Mucosa of descending colon (tissue), 3 donors: ENCODE data around the gene OSBPL2. TPM values are rescaled to one million over a fixed set of nuclear protein-coding genes. Genes with fewer than 3 reads are reported as not detected.

Experiments
- ATAC-seq: fragments of 200-7000 bp; cut with Tn5 transposase; one replicate; pipeline ENCODE4 v1.9.1; 2020; ENCODE audit warnings: mild to moderate bottlenecking, moderate library complexity
- DNase-seq, 3 donors: peaks; one replicate each; pipeline ENCODE4 v3.0.0-alpha.2; 2020
- H3K36me3 ChIP-seq: fragments of 200-600 bp; one replicate; pipeline ENCODE4 v1.8.0; 2021; ENCODE audit warnings: low read depth, mild to moderate bottlenecking
- H3K4me1 ChIP-seq: fragments of 200-600 bp; one replicate; pipeline ENCODE4 v1.8.0; 2021; ENCODE audit warnings: low read depth, mild to moderate bottlenecking
- H3K4me3 ChIP-seq: fragments of 200-600 bp; one replicate; pipeline ENCODE4 v1.8.0; 2021; ENCODE audit warnings: mild to moderate bottlenecking
- H3K9me3 ChIP-seq: fragments of 200-600 bp; one replicate; pipeline ENCODE4 v1.8.0; 2021; ENCODE audit warnings: mild to moderate bottlenecking
- intact Hi-C, 2 donors: fragments of 100-400 bp; cut with DNase I in 1 of 2; cut with micrococcal nuclease in 1 of 2; formaldehyde crosslinking; loops; one replicate each; pipeline versions ENCODE4 v1.11.0 to v1.11.1; 2022; cut with DNase I, micrococcal nuclease
- total RNA-seq, 3 donors: library from RNA; stranded (reverse); fragmentation: NEBNext Ultra II Directional in 2 of 3; extraction: Animal tissue kit (Norgen Biotek cat#: 25700) in 2 of 3; gene quantifications; one replicate each; pipeline versions ENCODE4 v1.2.1 to v1.2.4, GENCODE V29; 2021 to 2023
- TF ChIP-seq, protein P1 (sequence below): fragments of 200-600 bp; IDR thresholded peaks from one replicate; pipeline ENCODE4 v1.8.0; 2022; ENCODE audit warnings: antibody characterized with exemption, mild to moderate bottlenecking
- donor health status: DM: no; HTN: no; CAD: no; lungs with moderate emphysema.
- donor health status: DM: no; HTN: no; CAD: no.
- donor health status: DM: no; HTN: yes; CAD: no.

Gene OSBPL2
- total RNA-seq, 3 donors from 2014 or later: 87.0 to 111 (median 91.6) TPM

DNA sequence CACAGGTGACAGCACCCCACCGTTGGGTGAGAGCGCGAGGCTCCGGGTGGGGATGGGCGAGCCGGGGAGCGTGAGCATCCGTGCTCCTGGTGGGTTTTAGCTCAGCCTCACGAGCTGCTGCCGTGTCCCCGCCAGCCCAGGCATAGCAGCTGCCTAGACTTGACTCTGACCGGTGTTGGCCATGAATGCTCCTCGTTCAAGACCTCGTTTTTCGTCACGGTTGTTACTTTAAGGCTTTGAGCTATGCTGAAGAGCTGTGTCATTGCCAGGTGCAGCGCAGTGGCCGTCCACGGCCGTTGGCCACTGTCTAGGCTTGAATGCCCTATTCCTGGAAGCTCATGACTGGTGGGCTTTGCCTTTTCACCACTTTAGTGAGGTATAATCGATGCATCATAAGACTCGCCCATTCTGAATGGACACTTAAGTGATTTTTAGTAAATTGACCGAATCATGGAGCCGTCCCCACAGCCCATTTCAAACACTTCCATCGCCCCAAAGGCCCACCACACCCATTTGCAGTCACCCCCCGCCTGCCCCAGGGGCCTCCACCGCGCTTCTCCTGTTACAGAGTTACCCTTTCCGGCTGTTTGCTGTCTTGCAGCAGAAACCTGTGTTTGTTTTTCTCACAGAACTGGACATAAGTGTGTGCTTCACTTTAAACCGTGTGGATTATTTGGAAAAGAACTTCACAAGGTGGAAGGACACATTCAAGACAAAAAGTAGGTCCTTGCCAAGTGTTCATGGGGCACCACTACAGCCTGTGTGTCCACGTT, 43.0 kb downstream of the OSBPL2 start:
- no peak overlapping the region for H3K4me3 ChIP-seq
- ATAC-seq (no peak), DNase-seq (no peak)
- H3K9me3 ChIP-seq: no peaks in the 10 kb centered on the region
- intact Hi-C loops: no loop called here
- H3K4me1 ChIP-seq: no peaks in the 10 kb centered on the region
- TF ChIP-seq, protein P1, sequence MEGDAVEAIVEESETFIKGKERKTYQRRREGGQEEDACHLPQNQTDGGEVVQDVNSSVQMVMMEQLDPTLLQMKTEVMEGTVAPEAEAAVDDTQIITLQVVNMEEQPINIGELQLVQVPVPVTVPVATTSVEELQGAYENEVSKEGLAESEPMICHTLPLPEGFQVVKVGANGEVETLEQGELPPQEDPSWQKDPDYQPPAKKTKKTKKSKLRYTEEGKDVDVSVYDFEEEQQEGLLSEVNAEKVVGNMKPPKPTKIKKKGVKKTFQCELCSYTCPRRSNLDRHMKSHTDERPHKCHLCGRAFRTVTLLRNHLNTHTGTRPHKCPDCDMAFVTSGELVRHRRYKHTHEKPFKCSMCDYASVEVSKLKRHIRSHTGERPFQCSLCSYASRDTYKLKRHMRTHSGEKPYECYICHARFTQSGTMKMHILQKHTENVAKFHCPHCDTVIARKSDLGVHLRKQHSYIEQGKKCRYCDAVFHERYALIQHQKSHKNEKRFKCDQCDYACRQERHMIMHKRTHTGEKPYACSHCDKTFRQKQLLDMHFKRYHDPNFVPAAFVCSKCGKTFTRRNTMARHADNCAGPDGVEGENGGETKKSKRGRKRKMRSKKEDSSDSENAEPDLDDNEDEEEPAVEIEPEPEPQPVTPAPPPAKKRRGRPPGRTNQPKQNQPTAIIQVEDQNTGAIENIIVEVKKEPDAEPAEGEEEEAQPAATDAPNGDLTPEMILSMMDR: no peak
- peaks cover 26% of the 10 kb centered on the region for H3K36me3 ChIP-seq

DNA sequence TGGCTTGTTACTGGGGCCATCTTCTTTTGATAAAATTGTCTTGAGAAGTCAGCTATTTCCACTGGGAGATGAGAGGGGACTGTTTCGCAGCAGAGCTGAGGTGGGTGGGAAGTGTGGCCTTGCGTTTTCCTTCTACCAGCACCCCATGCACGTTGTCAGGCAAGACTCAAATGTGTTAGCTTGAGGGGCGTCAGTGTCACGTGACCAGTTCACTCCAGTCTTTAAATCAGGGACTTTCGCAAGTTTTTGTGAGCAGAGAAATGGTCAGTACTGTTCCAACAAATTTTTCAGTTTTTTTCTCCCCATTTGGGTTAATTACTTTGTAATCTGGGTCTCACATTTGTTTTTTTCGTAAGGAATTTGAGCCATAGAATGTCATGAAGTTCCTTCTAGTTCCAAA, 43.8 kb downstream of the OSBPL2 start:
- TF ChIP-seq, protein P1: no peak
- no peak for DNase-seq
- intact Hi-C loops: no loop called here
- H3K9me3 ChIP-seq: no peaks in the 10 kb centered on the region
- ATAC-seq: no peak
- no peak overlapping the region for H3K4me3 ChIP-seq
- no peaks in the 10 kb centered on the region for H3K4me1 ChIP-seq
- peaks cover 32% of the 10 kb centered on the region for H3K36me3 ChIP-seq

DNA sequence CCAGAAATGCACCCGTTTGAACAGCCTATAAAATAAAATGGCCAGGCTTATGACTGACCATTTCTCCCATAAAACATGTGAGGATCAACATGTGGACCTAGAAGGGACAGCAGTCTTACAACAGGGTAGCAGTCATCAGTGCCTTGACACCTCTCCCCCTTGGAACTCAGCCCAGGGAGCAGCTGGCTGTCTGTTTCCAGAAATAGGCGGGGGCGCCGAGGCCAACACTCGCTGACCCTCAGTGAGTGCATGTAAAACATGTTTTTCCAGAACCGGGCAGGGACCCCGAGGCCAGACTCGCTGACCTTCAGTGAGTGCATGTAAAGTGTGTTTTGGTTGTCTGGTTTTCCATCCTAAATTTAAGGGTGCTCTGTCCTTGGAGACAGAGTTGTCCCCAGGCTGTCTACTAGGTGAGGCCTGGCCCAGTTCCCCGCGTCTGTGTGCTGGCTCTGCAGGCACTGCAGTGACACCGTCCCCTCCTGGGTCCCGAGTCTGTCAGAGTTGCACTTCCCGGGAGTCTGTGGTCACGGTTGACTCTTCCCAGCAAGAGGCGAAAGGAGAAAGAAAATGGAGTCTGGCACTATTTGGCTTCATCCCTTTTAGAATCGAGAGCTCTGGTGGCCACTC, 44.7 kb downstream of the OSBPL2 start:
- no peak overlapping the region for H3K4me3 ChIP-seq
- intact Hi-C loops: no loop called here
- H3K9me3 ChIP-seq: no peaks in the 10 kb centered on the region
- peaks cover 32% of the 10 kb centered on the region for H3K36me3 ChIP-seq
- peak in 1 of 3 donors; percentile 35 for DNase-seq
- ATAC-seq: no peak
- no peaks in the 10 kb centered on the region for H3K4me1 ChIP-seq
- TF ChIP-seq, protein P1: no peak

DNA sequence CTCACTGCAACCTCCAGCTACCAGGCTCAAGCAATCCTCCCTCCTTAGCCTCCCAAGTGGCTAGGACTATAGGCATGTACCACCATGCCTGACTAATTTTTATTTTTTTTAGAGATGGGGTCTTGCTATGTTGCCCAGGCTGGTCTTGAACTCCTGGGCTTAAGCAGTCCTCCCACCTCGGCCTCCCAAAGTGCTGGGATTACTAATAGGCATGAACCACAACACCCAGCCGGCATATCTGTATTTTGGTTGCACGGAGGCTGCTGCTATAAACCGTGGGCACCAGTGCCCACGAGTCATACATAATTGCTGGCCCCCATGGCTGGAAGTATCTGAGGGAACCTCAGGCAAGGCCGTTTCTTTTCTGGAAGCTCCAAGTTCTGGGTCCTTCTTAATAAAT, 46.1 kb downstream of the OSBPL2 start:
- no peak for ATAC-seq
- H3K36me3 ChIP-seq: peaks cover 29% of the 10 kb centered on the region

DNA sequence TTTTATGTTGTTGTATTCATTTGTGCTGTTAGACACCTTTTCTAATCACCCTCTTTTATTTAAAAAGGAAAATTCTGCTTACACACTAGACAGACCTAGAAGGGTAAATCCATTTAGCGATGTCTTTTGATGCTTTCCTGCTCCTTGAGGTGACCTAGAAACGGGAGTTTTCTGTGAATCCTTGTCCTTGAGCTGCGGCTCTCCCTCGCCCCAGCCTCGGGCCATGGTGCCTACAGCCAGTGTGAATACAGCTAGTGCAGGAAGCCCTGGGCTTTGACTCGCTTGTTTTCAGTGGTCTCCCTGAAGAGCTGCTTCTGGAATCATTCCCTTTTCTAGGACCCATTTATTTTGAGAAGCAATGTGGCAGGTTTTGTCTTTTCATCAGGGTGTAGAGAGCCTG, 46.8 kb downstream of the OSBPL2 start:
- Histone ChIP-seq H3K9me3 (no peaks in the 10 kb centered on the region), H3K4me3 (no peak overlapping the region), H3K36me3 (peaks cover 25% of the 10 kb centered on the region), H3K4me1 (no peaks in the 10 kb centered on the region)
- intact Hi-C loops: no loop called here
- no peak for ATAC-seq
- DNase-seq: no peak
- TF ChIP-seq, protein P1: no peak

More for the DNA sequence above, 46.1 kb downstream of the OSBPL2 start:
- TF ChIP-seq, protein P1: no peak
- DNase-seq: no peak
- H3K4me1 ChIP-seq: no peaks in the 10 kb centered on the region
- H3K4me3 ChIP-seq: no peak overlapping the region
- H3K9me3 ChIP-seq: no peaks in the 10 kb centered on the region
- intact Hi-C loops: no loop called here
